ENCODE data around the gene IFNA16. TPM values are rescaled to one million over a fixed set of nuclear protein-coding genes. Genes with fewer than 3 reads are reported as not detected.

IFNA16 gene
- total RNA-seq, 1 experiment from 2014 or later, result not detected

DNA sequence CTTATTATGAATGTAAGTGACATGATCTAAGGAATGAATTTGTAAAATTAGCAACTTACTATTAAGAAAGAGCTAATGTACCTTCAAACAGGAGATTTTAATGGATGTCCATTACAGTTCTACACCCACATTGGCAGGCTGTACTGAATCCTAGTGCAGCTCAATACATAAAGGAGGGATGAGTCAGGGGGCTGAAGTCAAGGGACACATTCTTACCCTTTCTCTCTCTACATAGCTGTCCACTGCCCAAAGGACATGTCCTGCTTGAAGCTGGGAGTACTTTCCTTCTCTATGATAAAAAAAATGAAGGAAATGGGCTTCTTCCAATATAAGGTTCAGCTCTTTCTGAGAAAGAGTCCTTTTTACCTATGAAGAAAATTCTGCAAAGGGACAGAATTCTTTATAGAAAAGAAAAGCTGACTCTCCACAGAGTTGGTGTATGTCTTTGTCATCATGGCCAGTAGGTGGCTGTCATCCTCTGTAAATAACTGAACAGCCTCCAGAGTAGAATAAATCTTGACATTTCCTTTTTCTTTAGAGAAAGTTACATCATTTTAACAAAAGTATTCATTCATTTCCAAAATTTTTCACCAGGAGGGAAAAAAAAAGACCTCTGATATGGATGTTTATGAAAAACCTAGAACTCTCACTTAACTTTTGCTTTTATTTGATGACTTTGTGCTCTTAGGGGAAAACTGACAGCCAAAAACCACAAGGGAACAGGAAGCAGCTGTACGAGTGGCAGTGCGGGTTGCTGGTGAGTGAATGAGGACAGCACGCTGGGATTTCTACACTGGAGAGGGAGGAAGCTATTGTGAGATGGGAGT lies 35.8 kb upstream of the IFNA16 start:
- Histone ChIP-seq H3K27me3 (ENCODE audit: control insufficient read depth, insufficient read depth, low read length) (no peaks in the 10 kb centered on the region), H3K36me3 (ENCODE audit: control insufficient read depth, insufficient read depth, low read length) (no peaks in the 10 kb centered on the region), H3K27ac (ENCODE audit: low read length) (no peak overlapping the region), H3K4me3 (ENCODE audit: low read depth in 2 of 2, low read length in 2 of 2) (no peak overlapping the region), H3K9me3 (ENCODE audit: control insufficient read depth, insufficient read depth, low read depth, low read length) (no peaks in the 10 kb centered on the region), H3K4me1 (ENCODE audit: control insufficient read depth, insufficient read depth, low read length) (no peaks in the 10 kb centered on the region; the same call in 1 of the 2 replicates)
- peak; percentile 10 for DNase-seq (ENCODE audit: low read depth, low spot score)
- BruUV-seq (replicated peaks), result no TSS peak
- ChIA-PET CTCF (no interaction called here), POLR2A (no interaction called here)
- in situ Hi-C loops (cut with HindIII; ENCODE audit: low pct_unique_long_range_greater_than_20kb, low sequenced_read_pairs), result no loop called here
- intact Hi-C loops (cut with micrococcal nuclease; ENCODE audit: unreplicated experiment), result no loop called here
- peak; percentile 76; the same call in 1 of the 2 replicates for ATAC-seq
- TF ChIP-seq, protein P1, sequence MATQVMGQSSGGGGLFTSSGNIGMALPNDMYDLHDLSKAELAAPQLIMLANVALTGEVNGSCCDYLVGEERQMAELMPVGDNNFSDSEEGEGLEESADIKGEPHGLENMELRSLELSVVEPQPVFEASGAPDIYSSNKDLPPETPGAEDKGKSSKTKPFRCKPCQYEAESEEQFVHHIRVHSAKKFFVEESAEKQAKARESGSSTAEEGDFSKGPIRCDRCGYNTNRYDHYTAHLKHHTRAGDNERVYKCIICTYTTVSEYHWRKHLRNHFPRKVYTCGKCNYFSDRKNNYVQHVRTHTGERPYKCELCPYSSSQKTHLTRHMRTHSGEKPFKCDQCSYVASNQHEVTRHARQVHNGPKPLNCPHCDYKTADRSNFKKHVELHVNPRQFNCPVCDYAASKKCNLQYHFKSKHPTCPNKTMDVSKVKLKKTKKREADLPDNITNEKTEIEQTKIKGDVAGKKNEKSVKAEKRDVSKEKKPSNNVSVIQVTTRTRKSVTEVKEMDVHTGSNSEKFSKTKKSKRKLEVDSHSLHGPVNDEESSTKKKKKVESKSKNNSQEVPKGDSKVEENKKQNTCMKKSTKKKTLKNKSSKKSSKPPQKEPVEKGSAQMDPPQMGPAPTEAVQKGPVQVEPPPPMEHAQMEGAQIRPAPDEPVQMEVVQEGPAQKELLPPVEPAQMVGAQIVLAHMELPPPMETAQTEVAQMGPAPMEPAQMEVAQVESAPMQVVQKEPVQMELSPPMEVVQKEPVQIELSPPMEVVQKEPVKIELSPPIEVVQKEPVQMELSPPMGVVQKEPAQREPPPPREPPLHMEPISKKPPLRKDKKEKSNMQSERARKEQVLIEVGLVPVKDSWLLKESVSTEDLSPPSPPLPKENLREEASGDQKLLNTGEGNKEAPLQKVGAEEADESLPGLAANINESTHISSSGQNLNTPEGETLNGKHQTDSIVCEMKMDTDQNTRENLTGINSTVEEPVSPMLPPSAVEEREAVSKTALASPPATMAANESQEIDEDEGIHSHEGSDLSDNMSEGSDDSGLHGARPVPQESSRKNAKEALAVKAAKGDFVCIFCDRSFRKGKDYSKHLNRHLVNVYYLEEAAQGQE (IDR thresholded peaks at IDR 0.05; ENCODE audit: insufficient read depth in 1 of 2, low read depth in 2 of 2, low read length in 1 of 2), result no peak
- TF ChIP-seq, protein P2, sequence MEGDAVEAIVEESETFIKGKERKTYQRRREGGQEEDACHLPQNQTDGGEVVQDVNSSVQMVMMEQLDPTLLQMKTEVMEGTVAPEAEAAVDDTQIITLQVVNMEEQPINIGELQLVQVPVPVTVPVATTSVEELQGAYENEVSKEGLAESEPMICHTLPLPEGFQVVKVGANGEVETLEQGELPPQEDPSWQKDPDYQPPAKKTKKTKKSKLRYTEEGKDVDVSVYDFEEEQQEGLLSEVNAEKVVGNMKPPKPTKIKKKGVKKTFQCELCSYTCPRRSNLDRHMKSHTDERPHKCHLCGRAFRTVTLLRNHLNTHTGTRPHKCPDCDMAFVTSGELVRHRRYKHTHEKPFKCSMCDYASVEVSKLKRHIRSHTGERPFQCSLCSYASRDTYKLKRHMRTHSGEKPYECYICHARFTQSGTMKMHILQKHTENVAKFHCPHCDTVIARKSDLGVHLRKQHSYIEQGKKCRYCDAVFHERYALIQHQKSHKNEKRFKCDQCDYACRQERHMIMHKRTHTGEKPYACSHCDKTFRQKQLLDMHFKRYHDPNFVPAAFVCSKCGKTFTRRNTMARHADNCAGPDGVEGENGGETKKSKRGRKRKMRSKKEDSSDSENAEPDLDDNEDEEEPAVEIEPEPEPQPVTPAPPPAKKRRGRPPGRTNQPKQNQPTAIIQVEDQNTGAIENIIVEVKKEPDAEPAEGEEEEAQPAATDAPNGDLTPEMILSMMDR (IDR thresholded peaks at IDR 0.05), result peak; percentile 35; the same call in 1 of the 2 replicates
- no peak for TF ChIP-seq POLR2AphosphoS5 (IDR thresholded peaks at IDR 0.05; ENCODE audit: low read depth, low read length)
- TF ChIP-seq TCF7L2 (IDR thresholded peaks at IDR 0.05; ENCODE audit: low read depth, low read length), result no peak
- no peak for TF ChIP-seq SIN3A (IDR thresholded peaks at IDR 0.05; ENCODE audit: borderline replicate concordance, insufficient read depth, low read depth, low read length)

DNA sequence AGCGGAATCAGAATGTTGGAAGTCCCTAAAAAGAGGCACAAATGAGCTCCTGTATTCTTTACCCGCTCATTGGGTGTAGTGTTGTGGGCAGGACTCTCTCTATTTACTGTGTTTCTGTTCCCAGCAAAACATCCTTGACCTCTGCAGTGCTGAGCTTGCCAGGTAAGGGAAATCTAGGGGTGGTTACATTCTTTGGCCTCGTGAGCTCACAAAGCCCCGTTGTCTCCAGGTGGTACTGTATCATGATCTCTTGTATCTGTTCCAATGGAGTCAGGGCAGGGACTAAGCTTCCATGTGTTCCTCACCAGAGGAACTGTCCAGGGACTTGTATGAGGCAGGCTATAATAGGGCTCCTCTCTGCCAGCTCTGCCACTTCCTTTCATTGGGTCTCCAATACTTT lies 34.5 kb upstream of the IFNA16 start:
- no peak for ATAC-seq
- TF ChIP-seq, protein P2 (IDR thresholded peaks at IDR 0.05), result no peak
- TF ChIP-seq POLR2AphosphoS5 (IDR thresholded peaks at IDR 0.05; ENCODE audit: low read depth, low read length) (no peak), SIN3A (IDR thresholded peaks at IDR 0.05; ENCODE audit: borderline replicate concordance, insufficient read depth, low read depth, low read length) (no peak), TCF7L2 (IDR thresholded peaks at IDR 0.05; ENCODE audit: low read depth, low read length) (no peak)
- TF ChIP-seq, protein P1 (IDR thresholded peaks at IDR 0.05; ENCODE audit: insufficient read depth in 1 of 2, low read depth in 2 of 2, low read length in 1 of 2), result no peak
- Histone ChIP-seq H3K27me3 (ENCODE audit: control insufficient read depth, insufficient read depth, low read length) (no peaks in the 10 kb centered on the region), H3K4me3 (ENCODE audit: low read depth in 2 of 2, low read length in 2 of 2) (no peak overlapping the region), H3K27ac (ENCODE audit: low read length) (no peak overlapping the region), H3K36me3 (ENCODE audit: control insufficient read depth, insufficient read depth, low read length) (no peaks in the 10 kb centered on the region), H3K4me1 (ENCODE audit: control insufficient read depth, insufficient read depth, low read length) (no peaks in the 10 kb centered on the region; the same call in 1 of the 2 replicates), H3K9me3 (ENCODE audit: control insufficient read depth, insufficient read depth, low read depth, low read length) (no peaks in the 10 kb centered on the region)
- intact Hi-C loops (cut with micrococcal nuclease; ENCODE audit: unreplicated experiment), result no loop called here
- POLR2A ChIA-PET, result no interaction called here
- in situ Hi-C loops (cut with HindIII; ENCODE audit: low pct_unique_long_range_greater_than_20kb, low sequenced_read_pairs), result no loop called here
- CTCF ChIA-PET, result no interaction called here
- BruUV-seq (replicated peaks), result no TSS peak
- DNase-seq (ENCODE audit: low read depth, low spot score), result no peak

Data from Panc1 (cell line).